HG02981 (cell line): ENCODE measurements around the gene TASP1.
A peak's percentile ranks its signal among the peaks of the same experiment; 100 is the strongest.

Experiments
- ATAC-seq: cut with Tn5 transposase; IDR thresholded peaks from one replicate; pipeline ENCODE4 v1.9.1; 2021; ENCODE audit warnings: mild to moderate bottlenecking, moderate library complexity; ENCODE audit not compliant: unreplicated experiment

The TASP1 gene

GRCh38 chr20:13580707-13581106, 58.0 kb downstream of the TASP1 start:
- no peak for ATAC-seq

DNA sequence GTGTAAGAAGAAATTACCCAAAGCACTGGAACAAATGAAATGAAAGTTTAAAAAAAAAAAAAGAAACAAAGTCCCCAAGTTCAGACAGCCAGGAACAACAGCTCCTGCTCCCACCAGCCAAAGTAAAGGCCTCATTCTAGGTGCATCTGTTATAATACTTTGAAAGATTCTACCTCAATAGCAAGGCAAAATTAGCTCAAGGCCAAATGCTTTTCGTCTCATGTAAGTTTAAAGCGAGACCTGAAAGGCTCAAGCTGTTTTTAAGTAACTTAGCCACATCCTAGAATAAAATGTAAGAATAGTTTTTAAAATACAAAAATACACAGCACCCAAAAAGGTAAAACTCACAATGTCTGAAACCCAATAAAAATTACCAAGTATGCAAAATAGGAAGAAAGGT, 64.7 kb downstream of the TASP1 start:
- no peak for ATAC-seq

GRCh38 chr20:13571662-13572061, 67.1 kb downstream of the TASP1 start:
- ATAC-seq, result no peak

DNA sequence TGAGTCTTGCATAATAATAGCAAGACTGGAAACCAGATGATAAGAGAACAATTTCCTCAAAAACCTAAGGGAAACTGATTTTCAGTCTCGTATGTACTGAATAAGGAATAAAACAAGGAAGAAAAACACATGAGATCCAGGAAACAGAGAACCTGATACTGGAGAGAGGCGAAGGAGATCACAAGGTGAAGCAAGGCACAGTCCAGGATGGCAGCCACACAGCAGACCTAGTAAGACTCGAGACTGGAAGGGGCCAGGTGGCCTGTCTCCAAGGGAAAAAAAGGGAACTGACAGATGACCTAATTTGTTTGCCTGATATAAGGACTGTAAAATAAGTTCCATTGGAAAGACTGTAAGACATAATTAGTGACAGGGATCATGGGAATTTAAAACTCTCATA, 71.1 kb downstream of the TASP1 start:
- ATAC-seq, result no peak

DNA sequence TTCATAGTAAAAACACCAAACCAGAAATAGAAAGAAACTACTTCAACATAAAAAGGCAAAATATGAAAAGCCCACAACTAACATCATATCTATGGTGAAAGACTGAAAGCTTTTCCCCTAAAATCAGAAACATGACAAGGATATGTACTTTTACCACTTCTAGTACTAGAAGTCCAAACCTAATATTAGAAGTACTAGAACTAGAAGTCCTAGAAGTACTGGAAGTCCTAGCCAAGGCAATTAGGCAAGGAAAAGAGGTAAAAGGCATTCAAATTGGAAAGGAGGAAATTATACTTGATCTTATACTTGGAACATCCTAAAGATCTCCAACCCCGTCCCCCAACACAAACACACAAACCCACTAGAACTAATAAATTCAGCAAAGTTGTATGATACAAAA, 74.9 kb downstream of the TASP1 start:
- no peak for ATAC-seq

GRCh38 chr20:13554706-13555105, 84.0 kb downstream of the TASP1 start:
- no peak for ATAC-seq

DNA sequence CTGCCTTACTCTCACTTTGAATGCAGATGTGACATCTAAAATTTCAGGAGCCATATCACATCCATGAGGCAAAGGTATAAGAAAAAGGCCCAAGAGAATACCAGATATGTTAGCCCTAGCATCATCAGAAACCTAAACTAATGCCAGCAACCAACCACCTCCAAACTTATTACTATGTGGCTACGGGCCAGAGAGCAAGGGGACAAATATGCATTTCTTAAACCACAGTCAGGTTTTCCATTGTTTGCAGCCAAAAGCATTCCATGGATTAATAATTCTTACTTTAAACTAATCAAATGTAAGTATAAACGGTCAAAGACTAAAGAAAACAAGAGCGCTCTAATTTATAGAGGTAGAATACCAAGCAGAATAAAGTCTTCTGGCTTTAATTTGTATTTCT, 84.7 kb downstream of the TASP1 start:
- ATAC-seq, result no peak

GRCh38 chr20:13552061-13552460, 86.7 kb downstream of the TASP1 start:
- no peak for ATAC-seq

GRCh38 chr20:13549451-13549850, 89.3 kb downstream of the TASP1 start:
- ATAC-seq, result no peak

GRCh38 chr20:13546497-13547131, 92.1 kb downstream of the TASP1 start:
- ATAC-seq, result peak; percentile 65

DNA sequence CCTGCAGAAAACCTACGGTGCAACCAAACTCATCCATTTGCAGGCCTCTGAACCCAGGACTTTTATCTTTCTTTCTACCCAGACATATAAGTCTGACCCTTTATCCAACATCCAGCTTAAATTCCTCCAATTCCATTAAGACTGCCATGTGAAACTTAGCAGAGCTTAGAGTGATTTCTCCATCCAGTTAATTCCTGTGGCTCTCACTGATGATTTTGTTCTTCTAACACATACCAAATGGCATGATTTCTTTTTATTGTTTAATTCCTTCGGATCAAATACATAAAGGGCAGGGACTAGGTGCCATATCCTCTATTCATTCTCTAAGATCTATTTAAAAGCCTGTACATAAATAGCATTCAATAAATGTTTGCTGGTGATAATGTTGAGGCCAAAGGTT, 92.9 kb downstream of the TASP1 start:
- no peak for ATAC-seq

GRCh38 chr20:13543783-13544182, 94.9 kb downstream of the TASP1 start:
- no peak for ATAC-seq

GRCh38 chr20:13535627-13536026, 103.1 kb downstream of the TASP1 start:
- no peak for ATAC-seq

DNA sequence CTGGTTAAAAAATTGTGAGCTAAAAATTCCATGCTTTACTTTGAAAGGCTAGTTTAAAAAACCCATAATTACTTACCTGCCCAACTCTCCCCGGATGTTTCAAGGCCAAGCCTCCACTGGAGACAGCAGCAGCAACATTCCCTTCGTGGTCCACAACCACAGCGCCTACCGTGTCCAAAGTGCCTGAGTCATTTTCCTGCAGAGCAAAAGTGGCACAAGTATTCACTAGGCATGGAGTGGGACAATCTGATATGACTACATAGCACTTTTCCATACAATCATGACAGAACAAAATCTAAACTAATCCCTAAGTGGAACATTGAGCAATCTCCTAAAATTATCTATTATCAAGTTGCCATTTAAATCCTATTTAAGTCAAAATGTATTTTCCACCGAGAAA, 104.8 kb downstream of the TASP1 start:
- ATAC-seq, result no peak

DNA sequence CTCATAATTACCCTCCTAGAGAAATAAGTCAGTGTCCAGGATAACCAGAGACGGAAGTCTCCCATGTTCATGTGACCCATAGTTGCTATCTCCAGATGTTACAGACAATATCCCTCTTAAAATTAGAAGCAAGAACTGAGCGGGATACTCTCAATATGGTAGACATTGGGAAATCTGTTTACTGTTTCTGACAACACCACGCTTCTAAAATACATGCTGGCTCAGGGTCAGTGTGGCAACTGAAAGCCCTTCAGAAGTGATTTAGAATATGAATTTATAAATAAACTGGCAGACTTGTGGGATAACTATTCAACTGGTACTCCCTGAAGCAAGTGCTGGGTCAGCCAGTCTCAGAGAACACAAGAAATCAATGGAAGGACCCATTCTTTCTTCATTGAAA, 108.6 kb downstream of the TASP1 start:
- no peak for ATAC-seq

GRCh38 chr20:13526551-13526950, 112.2 kb downstream of the TASP1 start:
- ATAC-seq, result no peak

GRCh38 chr20:13525225-13525940, 113.3 kb downstream of the TASP1 start:
- no peak for ATAC-seq

- ATAC-seq, result no peak
Observed at GRCh38 chr20:13524339-13524738, 114.4 kb downstream of the TASP1 start.

DNA sequence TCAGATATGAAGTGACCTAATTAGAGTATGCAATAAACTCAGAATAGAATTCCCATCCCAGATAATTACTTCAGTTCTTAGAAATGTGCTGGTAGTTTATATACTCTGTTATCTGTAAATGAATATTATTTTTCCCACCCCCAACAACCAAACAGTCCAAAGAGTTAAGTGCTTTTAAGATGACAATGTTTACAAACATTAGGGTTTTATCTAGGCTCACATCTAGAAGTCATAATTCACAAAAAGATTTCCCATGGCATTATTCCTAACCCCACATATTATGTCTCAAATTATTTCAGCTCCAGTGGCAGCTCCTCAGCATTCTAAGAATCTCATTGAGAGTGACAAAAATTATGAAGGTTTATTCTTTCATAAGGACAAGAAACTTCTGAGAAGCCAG, 120.9 kb downstream of the TASP1 start:
- no peak for ATAC-seq

DNA sequence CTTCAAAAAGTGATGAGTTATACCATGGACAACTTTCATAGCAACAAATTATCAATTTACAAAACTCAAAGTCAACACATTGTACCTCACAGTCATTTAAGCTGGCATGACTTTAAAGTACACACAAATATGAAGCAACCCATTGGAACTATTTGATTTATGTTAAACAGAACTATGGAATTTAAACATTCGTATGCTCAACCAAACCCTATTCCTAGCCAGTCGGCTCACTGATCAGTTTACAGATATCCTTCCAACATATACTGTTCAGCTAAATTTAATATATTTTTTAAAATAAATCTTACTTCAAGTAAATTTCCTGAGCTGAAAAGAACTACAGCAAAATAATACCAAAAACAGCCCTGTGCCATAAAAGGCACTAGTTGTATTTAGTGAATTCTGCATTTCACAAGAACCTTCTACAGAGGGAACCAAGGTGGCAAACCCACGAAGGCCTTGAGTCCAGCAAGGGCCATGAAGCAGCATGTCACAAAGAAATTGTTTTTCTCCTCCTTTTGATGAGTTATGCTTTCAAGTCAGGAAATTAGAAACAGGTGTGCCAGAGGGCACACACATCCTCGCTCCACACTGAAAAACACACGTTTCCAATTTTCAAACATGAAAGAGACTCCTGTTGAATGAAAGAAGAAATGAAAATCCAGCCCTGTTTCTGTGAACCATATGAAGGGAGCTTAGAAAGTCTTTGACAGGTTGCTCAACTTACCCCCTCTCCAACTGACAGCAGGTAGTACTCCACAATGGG, 122.8 kb downstream of the TASP1 start:
- ATAC-seq, result no peak

GRCh38 chr20:13515291-13515690, 123.4 kb downstream of the TASP1 start:
- ATAC-seq, result no peak

GRCh38 chr20:13510837-13511488, 127.8 kb downstream of the TASP1 start:
- ATAC-seq, result no peak
